HepG2 (cell line): Measurements from ENCODE around the gene PET117. TPM values are rescaled to one million over a fixed set of nuclear protein-coding genes. Genes with fewer than 3 reads are reported as not detected.

Source experiments
- ATAC-seq: fragments of 200-7000 bp; cut with Tn5 transposase; 3 replicates; pipeline ENCODE4 v1.9.1; 2020; ENCODE audit warnings: mild to moderate bottlenecking, moderate library complexity
- BruUV-seq: library from RNA; stranded (reverse); fragments of 400-500 nt; replicated peaks from 2 replicates; lab custom pipeline; 2021; lab: Mats Ljungman, UMichigan
- CTCF ChIA-PET: fragments of 300-600 bp; formaldehyde crosslinking; extraction: SDS; loops from one replicate; lab custom pipeline; 2021; ENCODE audit warnings: low total read pairs, inconsistent platforms, low intra/inter-chr PET ratio; lab: Yijun Ruan, JAX
- POLR2A ChIA-PET: fragments of 350-600 bp; sonication (Branson Sonifier 250); formaldehyde crosslinking; loops from one replicate; lab custom pipeline; 2020; ENCODE audit warnings: antibody characterized with exemption, inconsistent platforms; lab: Yijun Ruan, JAX
- DNase-seq: peaks from one replicate; pipeline ENCODE4 v3.0.0-alpha.2; 2015; ENCODE audit warnings: low spot score
- FAIRE-seq: peaks from 3 replicates; lab custom pipeline; 2011; peaks lifted over from hg19 to GRCh38; lab: Jason Lieb, UNC
- H2AFZ ChIP-seq: one replicate; pipeline ENCODE4 v1.6.1; 2011; ENCODE audit warnings: low read length, inconsistent platforms
- H3K27ac ChIP-seq: fragments of 300-600 bp; 3 replicates; pipeline ENCODE4 v1.8.0; 2011; ENCODE audit warnings: mixed run types, mild to moderate bottlenecking, mixed read lengths, low read length, inconsistent platforms; ENCODE audit not compliant: insufficient read depth; ENCODE audit errors: extremely low read length
- H3K27me3 ChIP-seq, 2 experiments: fragments of 200-600 bp in 1 of 2; 2 replicates in 1 of 2; 3 replicates in 1 of 2; pipeline versions ENCODE4 v1.6.0 to v1.8.0; 2011; ENCODE audit warnings: low read length in 2 of 2, mild to moderate bottlenecking in 2 of 2, moderate library complexity in 2 of 2, inconsistent platforms in 1 of 2; ENCODE audit not compliant: insufficient read depth in 2 of 2, control insufficient read depth in 1 of 2
- H3K36me3 ChIP-seq, 2 experiments: fragments of 200-600 bp in 1 of 2; replicated peaks in 1 of 2; 2 replicates in 1 of 2; 3 replicates in 1 of 2; pipeline versions ENCODE4 v1.5.1 to v1.8.0; 2011; ENCODE audit warnings: low read length in 2 of 2, inconsistent platforms in 1 of 2; ENCODE audit not compliant: insufficient read depth in 2 of 2, control insufficient read depth in 1 of 2
- H3K4me1 ChIP-seq: 2 replicates; pipeline ENCODE4 v1.5.1; 2012; ENCODE audit warnings: low read length, inconsistent platforms; ENCODE audit not compliant: insufficient read depth
- H3K4me2 ChIP-seq: 2 replicates; pipeline ENCODE4 v1.6.0; 2011; ENCODE audit warnings: low read depth, low read length, inconsistent platforms
- H3K4me3 ChIP-seq, 3 experiments: fragments of 200-600 bp in 1 of 3; sonication (generic), shearing (Covaris generic) in 1 of 3; replicated peaks in 1 of 3; 2 replicates each; pipeline ENCODE4 v1.5.1; 2011 to 2016; ENCODE audit warnings: low read length in 3 of 3, inconsistent platforms in 2 of 3, low read depth in 2 of 3, mild to moderate bottlenecking in 2 of 3, control low read depth in 1 of 3, mixed read lengths in 1 of 3; ENCODE audit not compliant: insufficient read depth in 1 of 3
- H3K79me2 ChIP-seq: one replicate; pipeline ENCODE4 v1.6.1; 2011; ENCODE audit warnings: low read length, inconsistent platforms; ENCODE audit not compliant: insufficient read depth
- H3K9ac ChIP-seq: 2 replicates; pipeline ENCODE4 v1.6.0; 2011; ENCODE audit warnings: mild to moderate bottlenecking, low read depth, low read length, inconsistent platforms; ENCODE audit not compliant: insufficient read depth
- H3K9me3 ChIP-seq: 2 replicates; pipeline ENCODE4 v1.5.1; 2012; ENCODE audit warnings: mild to moderate bottlenecking, low read length
- H4K20me1 ChIP-seq: 2 replicates; pipeline ENCODE4 v1.6.0; 2011; ENCODE audit warnings: inconsistent platforms, mild to moderate bottlenecking, low read length, moderate library complexity; ENCODE audit not compliant: insufficient read depth
- AHDC1 ChIP-seq: sonication (generic); formaldehyde crosslinking; IDR thresholded peaks from 2 replicates; pipeline ENCODE4 v1.5.1; 2020; ENCODE audit warnings: mild to moderate bottlenecking, missing genetic modification reagents, borderline replicate concordance
- REXO4 ChIP-seq: sonication (generic); formaldehyde crosslinking; IDR thresholded peaks from 2 replicates; pipeline ENCODE4 v1.8.0; 2022; ENCODE audit warnings: missing genetic modification reagents, mild to moderate bottlenecking, borderline replicate concordance
- THAP7 ChIP-seq: sonication (generic); formaldehyde crosslinking; IDR thresholded peaks from 2 replicates; pipeline ENCODE4 v1.8.1; 2023; ENCODE audit warnings: mild to moderate bottlenecking, missing genetic modification reagents
- ZBTB26 ChIP-seq: IDR thresholded peaks from 2 replicates; pipeline ENCODE4 v1.6.1; 2016; ENCODE audit warnings: missing compliant biosample characterization, missing genetic modification reagents, borderline replicate concordance
- WGBS: methylation state at CpG from one replicate; pipeline ENCODE4 v1.1.6; 2017; ENCODE audit warnings: low lambda C conversion rate; 5-methylcytosine and 5-hydroxymethylcytosine counted together
- in situ Hi-C: cut with HindIII; loops from 2 replicates; pipeline ENCODE4 v1.10.0; 2017; ENCODE audit warnings: low pct_unique_long_range_greater_than_20kb; ENCODE audit not compliant: extremely low pct_ligation_motif_present
- intact Hi-C: fragments of 100-400 bp; cut with micrococcal nuclease; formaldehyde crosslinking; loops from one replicate; pipeline ENCODE4 v1.10.0; 2022; ENCODE audit not compliant: unreplicated experiment
- polyA plus RNA-seq, 8 experiments: library from polyadenylated mRNA; depleted of rRNA in 3 of 8; stranded (reverse) in 7 of 8; unstranded in 1 of 8; fragments of >200 nt; fragmentation: Illumina TruSeq in 4 of 8; extraction: Trizol in 4 of 8; gene quantifications; 2 replicates each; pipeline versions ENCODE4 v1.2.1 to v1.2.3, GENCODE V29; 2011 to 2016; ENCODE audit warnings: low read depth in 4 of 8, missing spikeins in 1 of 8, mixed read lengths in 1 of 8; ENCODE audit not compliant: insufficient read depth in 1 of 8
- total RNA-seq, 5 experiments: library from RNA; depleted of rRNA; stranded (reverse); fragments of >200 nt; fragmentation: Illumina TruSeq; extraction: Trizol; gene quantifications; 2 replicates each; pipeline ENCODE4 v1.2.3, GENCODE V29; 2016; ENCODE audit warnings: low read depth in 1 of 5

Gene PET117
- total and polyA plus RNA-seq, 2 of the 13 experiments (the other 11 are each of a cell fraction or from before 2014, with no cell fraction given), result 22.2 to 48.2 TPM

GRCh38 chr20:18090477-18090876, 47.2 kb upstream of the PET117 start:
- CTCF ChIA-PET, result no interaction called here

More at GRCh38 chr20:18090477-18090876, 47.2 kb upstream of the PET117 start:
- Histone ChIP-seq H2AFZ (no peak overlapping the region), H3K9me3 (no peaks in the 10 kb centered on the region), H3K36me3 (no peaks in the 10 kb centered on the region), H4K20me1 (no peaks in the 10 kb centered on the region), H3K4me1 (no peaks in the 10 kb centered on the region), H3K4me2 (no peak overlapping the region), H3K79me2 (no peaks in the 10 kb centered on the region), H3K9ac (no peak overlapping the region), H3K4me3 (no peak overlapping the region), H3K27ac (no peak overlapping the region), H3K27me3 (peaks cover 0 to 35% of the 10 kb centered on the region in 2 experiments; a peak in 3 of 5 replicates)
- TF ChIP-seq THAP7 (CRISPR knock-in tag) (0 out of 2 replicates have a peak, but pooled peaks have one; percentile 19), ZBTB26 (no peak), REXO4 (0 out of 2 replicates have a peak, but pooled peaks have one; percentile 57), AHDC1 (CRISPR knock-in tag) (no peak)
- DNase-seq, result no peak
- in situ Hi-C loops (no loop called here), intact Hi-C loops (no loop called here)
- ATAC-seq, result no peak
- FAIRE-seq, result no peak
- WGBS, result 56% methylated on average over 10 of the region's 10 CpGs
- BruUV-seq, result no TSS peak
- POLR2A ChIA-PET, result no interaction called here
